WTC11 (cell line): Measurements from ENCODE around the gene ITGA1. TPM values are rescaled to one million over a fixed set of nuclear protein-coding genes. Genes with fewer than 3 reads are reported as not detected.
A peak's percentile ranks its signal among the peaks of the same experiment; 100 is the strongest.

Experiments used
- ATAC-seq: fragments of 200-7000 bp; cut with Tn5 transposase; 2 replicates; pipeline ENCODE4 v1.10.0; 2021; ENCODE audit warnings: mild to moderate bottlenecking, moderate library complexity
- CTCF ChIA-PET: fragments of 300-600 bp; sonication (Branson Sonifier 250); formaldehyde crosslinking; loops from one replicate; lab custom pipeline; 2021; ENCODE audit warnings: antibody characterized with exemption; lab: Charles Lee
- POLR2A ChIA-PET: fragments of 350-600 bp; sonication (Branson Sonifier 250); formaldehyde crosslinking; loops from one replicate; lab custom pipeline; 2021; ENCODE audit warnings: antibody characterized with exemption; lab: Charles Lee
- DNase-seq: peaks from one replicate; pipeline ENCODE4 v3.0.0; 2021; ENCODE audit warnings: low spot score
- H3K27ac Mint-ChIP-seq: 2 replicates; pipeline ENCODE4 v1.8.0; 2021; ENCODE audit warnings: mixed read lengths
- H3K27me3 Mint-ChIP-seq: 2 replicates; pipeline ENCODE4 v1.8.0; 2021; ENCODE audit warnings: low read depth, mild to moderate bottlenecking, moderate library complexity, mixed read lengths
- H3K36me3 Mint-ChIP-seq: 2 replicates; pipeline ENCODE4 v1.8.0; 2021; ENCODE audit warnings: mixed read lengths
- H3K4me1 Mint-ChIP-seq: 2 replicates; pipeline ENCODE4 v1.8.0; 2022; ENCODE audit warnings: mixed read lengths
- H3K4me3 Mint-ChIP-seq: 2 replicates; pipeline ENCODE4 v1.8.0; 2021; ENCODE audit warnings: mild to moderate bottlenecking, moderate library complexity, mixed read lengths
- H3K9me3 Mint-ChIP-seq: 2 replicates; pipeline ENCODE4 v1.8.0; 2021; ENCODE audit warnings: mixed read lengths
- CREB1 ChIP-seq: sonication (generic); formaldehyde crosslinking; IDR thresholded peaks from 2 replicates; pipeline ENCODE4 v1.8.0; 2023; ENCODE audit warnings: mild to moderate bottlenecking, missing genetic modification reagents
- ESRRA ChIP-seq: sonication (generic); formaldehyde crosslinking; IDR thresholded peaks from 2 replicates; pipeline ENCODE4 v1.8.1; 2022; ENCODE audit warnings: mild to moderate bottlenecking, missing genetic modification reagents, borderline replicate concordance
- ETV6 ChIP-seq: sonication (generic); formaldehyde crosslinking; IDR thresholded peaks from 2 replicates; pipeline ENCODE4 v1.8.1; 2022; ENCODE audit warnings: mild to moderate bottlenecking, missing genetic modification reagents
- JAZF1 ChIP-seq: fragments of 250-450 bp; sonication (Bioruptor Pico); IDR thresholded peaks from 2 replicates; pipeline ENCODE4 v1.9.0; 2021; ENCODE audit warnings: moderate library complexity, mild to moderate bottlenecking, inconsistent platforms
- KAT7 ChIP-seq: sonication (generic); formaldehyde crosslinking; IDR thresholded peaks from 2 replicates; pipeline ENCODE4 v1.8.1; 2023; ENCODE audit warnings: missing genetic modification reagents, mild to moderate bottlenecking, borderline replicate concordance
- NR1H2 ChIP-seq: sonication (generic); formaldehyde crosslinking; IDR thresholded peaks from 2 replicates; pipeline ENCODE4 v1.9.0; 2021; ENCODE audit warnings: mild to moderate bottlenecking, moderate library complexity, missing genetic modification reagents
- NR2C2 ChIP-seq: sonication (generic); formaldehyde crosslinking; IDR thresholded peaks from 2 replicates; pipeline ENCODE4 v1.8.0; 2022; ENCODE audit warnings: mild to moderate bottlenecking, missing genetic modification reagents
- OVOL2 ChIP-seq: fragments of 250-450 bp; sonication (Bioruptor Pico); IDR thresholded peaks from 2 replicates; pipeline ENCODE4 v1.9.0; 2021; ENCODE audit warnings: mild to moderate bottlenecking, borderline replicate concordance
- RELA ChIP-seq: sonication (generic); formaldehyde crosslinking; IDR thresholded peaks from 2 replicates; pipeline ENCODE4 v1.8.1; 2022; ENCODE audit warnings: missing genetic modification reagents, mild to moderate bottlenecking, borderline replicate concordance
- RORB ChIP-seq: fragments of 250-450 bp; sonication (Bioruptor Pico); IDR thresholded peaks from 2 replicates; pipeline ENCODE4 v1.9.0; 2021; ENCODE audit warnings: mild to moderate bottlenecking
- TP53 ChIP-seq: sonication (generic); formaldehyde crosslinking; IDR thresholded peaks from 2 replicates; pipeline ENCODE4 v1.8.1; 2023; ENCODE audit warnings: mild to moderate bottlenecking, missing genetic modification reagents
- ZNF281 ChIP-seq: sonication (generic); formaldehyde crosslinking; IDR thresholded peaks from 2 replicates; pipeline ENCODE4 v1.8.0; 2023; ENCODE audit warnings: mild to moderate bottlenecking, missing genetic modification reagents
- ZNF416 ChIP-seq: fragments of 250-450 bp; sonication (Bioruptor Pico); IDR thresholded peaks from 2 replicates; pipeline ENCODE4 v1.9.0; 2021; ENCODE audit warnings: mild to moderate bottlenecking, inconsistent platforms
- ZNF512 ChIP-seq: sonication (generic); formaldehyde crosslinking; IDR thresholded peaks from 2 replicates; pipeline ENCODE4 v1.8.1; 2022; ENCODE audit warnings: missing genetic modification reagents, borderline replicate concordance
- total RNA-seq: library from RNA; stranded (reverse); gene quantifications from 3 replicates; pipeline ENCODE4 v1.2.3, GENCODE V29; 2021
- TF ChIP-seq, protein P1 (sequence below): sonication (generic); formaldehyde crosslinking; IDR thresholded peaks from 2 replicates; pipeline ENCODE4 v1.8.1; 2023; ENCODE audit warnings: mild to moderate bottlenecking, moderate library complexity, missing genetic modification reagents
- TF ChIP-seq, protein P2 (sequence below): fragments of 200-600 bp; IDR thresholded peaks from 2 replicates; pipeline ENCODE4 v1.8.0; 2022; ENCODE audit warnings: antibody characterized with exemption
- TF ChIP-seq, protein P3 (sequence below): sonication (generic); formaldehyde crosslinking; IDR thresholded peaks from 2 replicates; pipeline ENCODE4 v1.8.0; 2022; ENCODE audit warnings: mild to moderate bottlenecking, missing genetic modification reagents

ITGA1 gene
- total RNA-seq, 1 experiment from 2014 or later: 6.5 TPM

DNA sequence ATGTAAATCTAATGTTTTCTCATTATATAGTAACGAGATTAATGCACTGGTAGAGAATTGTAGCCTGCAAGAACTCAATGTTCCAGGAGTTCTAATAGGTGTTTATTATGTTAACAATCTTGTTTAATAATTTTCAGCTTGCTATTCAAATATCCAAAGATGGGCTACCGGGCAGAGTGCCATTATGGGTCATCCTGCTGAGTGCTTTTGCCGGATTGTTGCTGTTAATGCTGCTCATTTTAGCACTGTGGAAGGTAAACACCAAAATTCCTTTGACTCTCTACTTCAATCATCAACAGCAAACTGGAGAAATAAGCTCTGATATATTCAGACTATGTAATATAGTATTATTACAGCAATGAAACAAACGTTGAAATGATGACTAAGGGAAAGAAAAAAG is 159.5 kb downstream of the ITGA1 start (continued):
- TF ChIP-seq, protein P1, sequence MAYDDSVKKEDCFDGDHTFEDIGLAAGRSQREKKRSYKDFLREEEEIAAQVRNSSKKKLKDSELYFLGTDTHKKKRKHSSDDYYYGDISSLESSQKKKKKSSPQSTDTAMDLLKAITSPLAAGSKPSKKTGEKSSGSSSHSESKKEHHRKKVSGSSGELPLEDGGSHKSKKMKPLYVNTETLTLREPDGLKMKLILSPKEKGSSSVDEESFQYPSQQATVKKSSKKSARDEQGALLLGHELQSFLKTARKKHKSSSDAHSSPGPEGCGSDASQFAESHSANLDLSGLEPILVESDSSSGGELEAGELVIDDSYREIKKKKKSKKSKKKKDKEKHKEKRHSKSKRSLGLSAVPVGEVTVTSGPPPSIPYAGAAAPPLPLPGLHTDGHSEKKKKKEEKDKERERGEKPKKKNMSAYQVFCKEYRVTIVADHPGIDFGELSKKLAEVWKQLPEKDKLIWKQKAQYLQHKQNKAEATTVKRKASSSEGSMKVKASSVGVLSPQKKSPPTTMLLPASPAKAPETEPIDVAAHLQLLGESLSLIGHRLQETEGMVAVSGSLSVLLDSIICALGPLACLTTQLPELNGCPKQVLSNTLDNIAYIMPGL (CRISPR knock-in tag): no peak
- TF ChIP-seq ZNF281 (CRISPR knock-in tag) (no peak), ETV6 (CRISPR knock-in tag) (no peak)
- TF ChIP-seq, protein P2, sequence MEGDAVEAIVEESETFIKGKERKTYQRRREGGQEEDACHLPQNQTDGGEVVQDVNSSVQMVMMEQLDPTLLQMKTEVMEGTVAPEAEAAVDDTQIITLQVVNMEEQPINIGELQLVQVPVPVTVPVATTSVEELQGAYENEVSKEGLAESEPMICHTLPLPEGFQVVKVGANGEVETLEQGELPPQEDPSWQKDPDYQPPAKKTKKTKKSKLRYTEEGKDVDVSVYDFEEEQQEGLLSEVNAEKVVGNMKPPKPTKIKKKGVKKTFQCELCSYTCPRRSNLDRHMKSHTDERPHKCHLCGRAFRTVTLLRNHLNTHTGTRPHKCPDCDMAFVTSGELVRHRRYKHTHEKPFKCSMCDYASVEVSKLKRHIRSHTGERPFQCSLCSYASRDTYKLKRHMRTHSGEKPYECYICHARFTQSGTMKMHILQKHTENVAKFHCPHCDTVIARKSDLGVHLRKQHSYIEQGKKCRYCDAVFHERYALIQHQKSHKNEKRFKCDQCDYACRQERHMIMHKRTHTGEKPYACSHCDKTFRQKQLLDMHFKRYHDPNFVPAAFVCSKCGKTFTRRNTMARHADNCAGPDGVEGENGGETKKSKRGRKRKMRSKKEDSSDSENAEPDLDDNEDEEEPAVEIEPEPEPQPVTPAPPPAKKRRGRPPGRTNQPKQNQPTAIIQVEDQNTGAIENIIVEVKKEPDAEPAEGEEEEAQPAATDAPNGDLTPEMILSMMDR: no peak
- TF ChIP-seq, protein P3, sequence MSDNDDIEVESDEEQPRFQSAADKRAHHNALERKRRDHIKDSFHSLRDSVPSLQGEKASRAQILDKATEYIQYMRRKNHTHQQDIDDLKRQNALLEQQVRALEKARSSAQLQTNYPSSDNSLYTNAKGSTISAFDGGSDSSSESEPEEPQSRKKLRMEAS (CRISPR knock-in tag): no peak

DNA sequence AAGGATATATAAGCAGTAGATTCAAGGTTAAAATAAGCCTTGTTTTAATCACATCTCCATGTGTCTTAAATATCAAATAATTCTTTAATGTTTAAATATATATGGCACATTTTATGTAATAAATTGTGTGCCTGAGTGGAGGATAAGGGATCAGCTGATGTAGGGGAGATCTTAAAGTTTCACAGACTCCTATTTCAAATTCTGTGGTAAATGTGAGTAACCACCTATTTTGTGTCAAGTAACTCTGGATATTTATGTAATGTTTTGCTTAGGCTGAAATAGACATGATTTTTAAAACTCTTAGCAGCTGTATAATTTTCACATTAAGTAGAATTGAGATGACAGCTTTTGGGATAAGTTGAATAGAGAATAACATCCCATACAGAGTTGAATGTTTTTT is 160.1 kb downstream of the ITGA1 start:
- POLR2A ChIA-PET: no interaction called here
- no peak overlapping the region for H3K4me3 Mint-ChIP-seq
- TF ChIP-seq RELA (no peak), ZNF416 (CRISPR knock-in tag) (no peak), ZNF512 (CRISPR knock-in tag) (no peak), NR1H2 (no peak), RORB (no peak), ESRRA (no peak), OVOL2 (CRISPR knock-in tag) (no peak), JAZF1 (no peak), CREB1 (CRISPR knock-in tag) (no peak), KAT7 (CRISPR knock-in tag) (no peak), TP53 (CRISPR knock-in tag) (no peak)
- TF ChIP-seq, all 79 proteins: peak for 0
- no peaks in the 10 kb centered on the region for H3K27me3 Mint-ChIP-seq
- no peaks in the 10 kb centered on the region for H3K4me1 Mint-ChIP-seq
- DNase-seq (no peak), ATAC-seq (no peak)
- H3K36me3 Mint-ChIP-seq: no peaks in the 10 kb centered on the region
- CTCF ChIA-PET: interaction anchor here (0.6 to 3.6 kb wide), 24 partner anchors 9 to 216 kb away, joined by 3 to 42 read pairs (median 5); partner anchors contain the start of gene MOCS2
- 0 out of 2 replicates have a peak, but pooled peaks cover 4% of the 10 kb centered on the region for H3K9me3 Mint-ChIP-seq
- H3K27ac Mint-ChIP-seq: no peak overlapping the region

DNA sequence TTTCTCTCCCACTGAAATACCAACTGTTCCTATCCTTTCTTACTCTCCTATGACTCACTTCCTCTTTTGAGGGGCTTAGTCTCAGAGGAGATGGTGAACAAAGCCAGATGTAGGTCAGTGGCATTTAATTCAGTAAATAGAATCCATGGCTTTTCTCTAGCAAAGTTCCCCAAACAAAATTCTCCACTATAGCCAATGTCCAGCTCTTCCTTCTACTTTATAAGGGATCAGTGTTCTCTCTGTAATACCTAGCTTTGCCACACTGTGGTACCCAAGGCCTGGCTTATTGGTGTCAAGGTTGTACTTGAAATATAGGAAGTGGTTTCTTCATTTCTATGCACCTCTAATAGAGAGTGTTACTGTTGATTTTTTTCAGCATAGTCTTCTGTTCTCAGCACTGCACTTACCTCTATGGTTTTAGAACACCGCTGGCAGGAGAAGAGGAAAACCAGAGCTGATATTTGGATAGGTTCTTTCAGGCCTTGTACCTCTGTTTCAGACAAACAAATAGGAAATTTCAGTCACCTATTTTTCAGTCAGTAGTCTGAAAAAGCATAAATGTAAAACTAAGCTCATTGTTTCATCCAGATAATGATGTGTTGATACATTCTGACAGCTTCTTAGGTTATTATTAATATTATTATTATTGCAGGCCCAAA is 160.8 kb downstream of the ITGA1 start:
- Mint-ChIP-seq H3K9me3 (no peaks in the 10 kb centered on the region), H3K4me3 (no peak overlapping the region), H3K27ac (no peak overlapping the region), H3K27me3 (no peaks in the 10 kb centered on the region), H3K36me3 (no peaks in the 10 kb centered on the region), H3K4me1 (no peaks in the 10 kb centered on the region)
- ChIA-PET POLR2A (no interaction called here), CTCF (interaction anchor here (0.6 to 3.6 kb wide), 24 partner anchors 9 to 215 kb away, joined by 3 to 42 read pairs (median 5); partner anchors contain the start of gene MOCS2)
- no peak for TF ChIP-seq NR2C2 (CRISPR knock-in tag)
- TF ChIP-seq, protein P2: peak; percentile 51; the same call in 1 of the 2 replicates
- DNase-seq (peak; percentile 60), ATAC-seq (peak; percentile 97)
